Measurements from ENCODE around the gene MIPEP. TPM values are rescaled to one million over a fixed set of nuclear protein-coding genes. Genes with fewer than 3 reads are reported as not detected.

Gene MIPEP
- total and polyA plus RNA-seq, 10 of the 15 experiments (the other 5 are each of a cell fraction or from before 2014, with no cell fraction given) = 15.6 to 56.2 (median 29.8) TPM

DNA sequence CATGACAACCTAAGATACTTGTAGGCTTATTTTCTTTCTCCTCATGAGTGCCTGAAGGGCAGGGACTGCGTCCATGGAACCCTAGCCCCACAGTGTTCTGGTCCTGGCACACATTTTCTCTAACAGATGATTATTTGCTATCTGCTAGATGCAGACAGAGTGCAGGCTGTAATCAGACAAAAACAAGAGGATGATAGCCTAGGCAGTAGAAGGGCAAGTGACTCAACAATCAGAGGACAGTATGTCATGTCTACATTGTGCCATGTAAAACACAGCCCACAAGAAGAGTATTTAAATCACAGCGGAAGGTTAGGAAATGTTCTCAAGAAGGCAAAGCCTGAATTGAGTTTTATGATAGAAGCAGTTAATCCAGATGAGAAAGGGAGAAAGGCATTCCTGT is 29.3 kb downstream of the MIPEP start:
- CTCF ChIA-PET = interaction anchor here (0.8 to 1.0 kb wide), 2 partner anchors 9 to 49 kb away, joined by 3 read pairs; no protein-coding TSS in a partner anchor
- no peak for DNase-seq (ENCODE audit: low read depth, low spot score)
- intact Hi-C loops (cut with micrococcal nuclease; ENCODE audit: unreplicated experiment) = no loop called here
- TF ChIP-seq BRCA1 (IDR thresholded peaks at IDR 0.05; ENCODE audit: low read depth, low read length) = no peak
- no peak for TF ChIP-seq EED (IDR thresholded peaks at IDR 0.05; ENCODE audit: low read depth)
- TF ChIP-seq, protein P1, sequence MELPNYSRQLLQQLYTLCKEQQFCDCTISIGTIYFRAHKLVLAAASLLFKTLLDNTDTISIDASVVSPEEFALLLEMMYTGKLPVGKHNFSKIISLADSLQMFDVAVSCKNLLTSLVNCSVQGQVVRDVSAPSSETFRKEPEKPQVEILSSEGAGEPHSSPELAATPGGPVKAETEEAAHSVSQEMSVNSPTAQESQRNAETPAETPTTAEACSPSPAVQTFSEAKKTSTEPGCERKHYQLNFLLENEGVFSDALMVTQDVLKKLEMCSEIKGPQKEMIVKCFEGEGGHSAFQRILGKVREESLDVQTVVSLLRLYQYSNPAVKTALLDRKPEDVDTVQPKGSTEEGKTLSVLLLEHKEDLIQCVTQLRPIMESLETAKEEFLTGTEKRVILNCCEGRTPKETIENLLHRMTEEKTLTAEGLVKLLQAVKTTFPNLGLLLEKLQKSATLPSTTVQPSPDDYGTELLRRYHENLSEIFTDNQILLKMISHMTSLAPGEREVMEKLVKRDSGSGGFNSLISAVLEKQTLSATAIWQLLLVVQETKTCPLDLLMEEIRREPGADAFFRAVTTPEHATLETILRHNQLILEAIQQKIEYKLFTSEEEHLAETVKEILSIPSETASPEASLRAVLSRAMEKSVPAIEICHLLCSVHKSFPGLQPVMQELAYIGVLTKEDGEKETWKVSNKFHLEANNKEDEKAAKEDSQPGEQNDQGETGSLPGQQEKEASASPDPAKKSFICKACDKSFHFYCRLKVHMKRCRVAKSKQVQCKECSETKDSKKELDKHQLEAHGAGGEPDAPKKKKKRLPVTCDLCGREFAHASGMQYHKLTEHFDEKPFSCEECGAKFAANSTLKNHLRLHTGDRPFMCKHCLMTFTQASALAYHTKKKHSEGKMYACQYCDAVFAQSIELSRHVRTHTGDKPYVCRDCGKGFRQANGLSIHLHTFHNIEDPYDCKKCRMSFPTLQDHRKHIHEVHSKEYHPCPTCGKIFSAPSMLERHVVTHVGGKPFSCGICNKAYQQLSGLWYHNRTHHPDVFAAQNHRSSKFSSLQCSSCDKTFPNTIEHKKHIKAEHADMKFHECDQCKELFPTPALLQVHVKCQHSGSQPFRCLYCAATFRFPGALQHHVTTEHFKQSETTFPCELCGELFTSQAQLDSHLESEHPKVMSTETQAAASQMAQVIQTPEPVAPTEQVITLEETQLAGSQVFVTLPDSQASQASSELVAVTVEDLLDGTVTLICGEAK (IDR thresholded peaks at IDR 0.05; ENCODE audit: borderline replicate concordance) = no peak
- TF ChIP-seq, protein P2, sequence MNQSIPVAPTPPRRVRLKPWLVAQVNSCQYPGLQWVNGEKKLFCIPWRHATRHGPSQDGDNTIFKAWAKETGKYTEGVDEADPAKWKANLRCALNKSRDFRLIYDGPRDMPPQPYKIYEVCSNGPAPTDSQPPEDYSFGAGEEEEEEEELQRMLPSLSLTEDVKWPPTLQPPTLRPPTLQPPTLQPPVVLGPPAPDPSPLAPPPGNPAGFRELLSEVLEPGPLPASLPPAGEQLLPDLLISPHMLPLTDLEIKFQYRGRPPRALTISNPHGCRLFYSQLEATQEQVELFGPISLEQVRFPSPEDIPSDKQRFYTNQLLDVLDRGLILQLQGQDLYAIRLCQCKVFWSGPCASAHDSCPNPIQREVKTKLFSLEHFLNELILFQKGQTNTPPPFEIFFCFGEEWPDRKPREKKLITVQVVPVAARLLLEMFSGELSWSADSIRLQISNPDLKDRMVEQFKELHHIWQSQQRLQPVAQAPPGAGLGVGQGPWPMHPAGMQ (IDR thresholded peaks at IDR 0.05; ENCODE audit: borderline replicate concordance) = no peak
- TF ChIP-seq, protein P3, sequence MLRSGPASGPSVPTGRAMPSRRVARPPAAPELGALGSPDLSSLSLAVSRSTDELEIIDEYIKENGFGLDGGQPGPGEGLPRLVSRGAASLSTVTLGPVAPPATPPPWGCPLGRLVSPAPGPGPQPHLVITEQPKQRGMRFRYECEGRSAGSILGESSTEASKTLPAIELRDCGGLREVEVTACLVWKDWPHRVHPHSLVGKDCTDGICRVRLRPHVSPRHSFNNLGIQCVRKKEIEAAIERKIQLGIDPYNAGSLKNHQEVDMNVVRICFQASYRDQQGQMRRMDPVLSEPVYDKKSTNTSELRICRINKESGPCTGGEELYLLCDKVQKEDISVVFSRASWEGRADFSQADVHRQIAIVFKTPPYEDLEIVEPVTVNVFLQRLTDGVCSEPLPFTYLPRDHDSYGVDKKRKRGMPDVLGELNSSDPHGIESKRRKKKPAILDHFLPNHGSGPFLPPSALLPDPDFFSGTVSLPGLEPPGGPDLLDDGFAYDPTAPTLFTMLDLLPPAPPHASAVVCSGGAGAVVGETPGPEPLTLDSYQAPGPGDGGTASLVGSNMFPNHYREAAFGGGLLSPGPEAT (IDR thresholded peaks at IDR 0.05; ENCODE audit: low read depth) = no peak
- no peak for TF ChIP-seq ASH2L (IDR thresholded peaks at IDR 0.05; ENCODE audit: borderline replicate concordance, low read depth)
- no peak for TF ChIP-seq BCL11A (IDR thresholded peaks at IDR 0.05; ENCODE audit: low read depth, low read length)
- no peak for TF ChIP-seq CBX3 (IDR thresholded peaks at IDR 0.05; ENCODE audit: borderline replicate concordance, low read depth)
- TF ChIP-seq ZNF24 (IDR thresholded peaks at IDR 0.05) = no peak
- no peak for TF ChIP-seq SMC3 (IDR thresholded peaks at IDR 0.05; ENCODE audit: borderline replicate concordance, low read length)
- no peak for TF ChIP-seq ZZZ3 (IDR thresholded peaks at IDR 0.05; ENCODE audit: control insufficient read depth, insufficient read length, low read depth)
- TF ChIP-seq, protein P4, sequence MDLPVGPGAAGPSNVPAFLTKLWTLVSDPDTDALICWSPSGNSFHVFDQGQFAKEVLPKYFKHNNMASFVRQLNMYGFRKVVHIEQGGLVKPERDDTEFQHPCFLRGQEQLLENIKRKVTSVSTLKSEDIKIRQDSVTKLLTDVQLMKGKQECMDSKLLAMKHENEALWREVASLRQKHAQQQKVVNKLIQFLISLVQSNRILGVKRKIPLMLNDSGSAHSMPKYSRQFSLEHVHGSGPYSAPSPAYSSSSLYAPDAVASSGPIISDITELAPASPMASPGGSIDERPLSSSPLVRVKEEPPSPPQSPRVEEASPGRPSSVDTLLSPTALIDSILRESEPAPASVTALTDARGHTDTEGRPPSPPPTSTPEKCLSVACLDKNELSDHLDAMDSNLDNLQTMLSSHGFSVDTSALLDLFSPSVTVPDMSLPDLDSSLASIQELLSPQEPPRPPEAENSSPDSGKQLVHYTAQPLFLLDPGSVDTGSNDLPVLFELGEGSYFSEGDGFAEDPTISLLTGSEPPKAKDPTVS (IDR thresholded peaks at IDR 0.05; ENCODE audit: low read depth, low read length) = no peak
- Histone ChIP-seq H3K4me3 (no peak overlapping the region), H3K27ac (ENCODE audit: control insufficient read depth, insufficient read depth) (no peak overlapping the region), H3K9ac (ENCODE audit: control insufficient read depth, insufficient read depth, low read length) (no peak overlapping the region), H3K36me3 (ENCODE audit: control insufficient read depth in 2 of 2, insufficient read depth in 2 of 2, low read length in 1 of 2) (no peaks in the 10 kb centered on the region), H3K9me3 (replicated peaks; ENCODE audit: control insufficient read depth, insufficient read depth, low read length) (no peaks in the 10 kb centered on the region), H3K4me2 (ENCODE audit: control insufficient read depth, insufficient read depth) (no peak overlapping the region), H2AFZ (ENCODE audit: control insufficient read depth, low read depth, low read length) (no peak overlapping the region), H3K79me2 (ENCODE audit: control insufficient read depth, insufficient read depth, low read length) (no peaks in the 10 kb centered on the region), H4K20me1 (ENCODE audit: control insufficient read depth, insufficient read depth) (no peaks in the 10 kb centered on the region), H3K27me3 (replicated peaks in 1 of 2; ENCODE audit: control insufficient read depth in 2 of 2, insufficient read depth in 2 of 2, low read length in 1 of 2) (no peaks in the 10 kb centered on the region), H3K4me1 (ENCODE audit: control insufficient read depth, insufficient read depth, low read length) (peaks cover 11% of the 10 kb centered on the region)
- FAIRE-seq = no peak
- SMC1A ChIA-PET (ENCODE audit: uncharacterized antibody, unreplicated experiment) = interaction anchor here (1.3 kb wide), 1 partner anchor 52 kb away, joined by 4 read pairs; no protein-coding TSS in a partner anchor
- RAD21 ChIA-PET (ENCODE audit: unreplicated experiment) = no interaction called here
- in situ Hi-C loops (cut with MboI) = no loop called here
- no peak for ATAC-seq
- POLR2A ChIA-PET = no interaction called here
- no TSS peak for BruUV-seq (replicated peaks)
- 100% methylated on average over 2 of the region's 2 CpGs for WGBS (ENCODE audit: insufficient coverage, insufficient replicate concordance, low lambda C conversion rate, missing lambda C conversion rate)

All from GM12878 (cell line).